WTC11 (cell line): ENCODE results near the gene TBC1D14. TPM values are rescaled to one million over a fixed set of nuclear protein-coding genes. Genes with fewer than 3 reads are reported as not detected.

Source experiments
- ATAC-seq: fragments of 200-7000 bp; cut with Tn5 transposase; 2 replicates; pipeline ENCODE4 v1.10.0; 2021; ENCODE audit warnings: mild to moderate bottlenecking, moderate library complexity
- CTCF ChIA-PET: fragments of 300-600 bp; sonication (Branson Sonifier 250); formaldehyde crosslinking; loops from one replicate; lab custom pipeline; 2021; ENCODE audit warnings: antibody characterized with exemption; lab: Charles Lee
- POLR2A ChIA-PET: fragments of 350-600 bp; sonication (Branson Sonifier 250); formaldehyde crosslinking; loops from one replicate; lab custom pipeline; 2021; ENCODE audit warnings: antibody characterized with exemption; lab: Charles Lee
- DNase-seq: peaks from one replicate; pipeline ENCODE4 v3.0.0; 2021; ENCODE audit warnings: low spot score
- H3K27ac Mint-ChIP-seq: 2 replicates; pipeline ENCODE4 v1.8.0; 2021; ENCODE audit warnings: mixed read lengths
- H3K27me3 Mint-ChIP-seq: 2 replicates; pipeline ENCODE4 v1.8.0; 2021; ENCODE audit warnings: low read depth, mild to moderate bottlenecking, moderate library complexity, mixed read lengths
- H3K36me3 Mint-ChIP-seq: 2 replicates; pipeline ENCODE4 v1.8.0; 2021; ENCODE audit warnings: mixed read lengths
- H3K4me1 Mint-ChIP-seq: 2 replicates; pipeline ENCODE4 v1.8.0; 2022; ENCODE audit warnings: mixed read lengths
- H3K4me3 Mint-ChIP-seq: 2 replicates; pipeline ENCODE4 v1.8.0; 2021; ENCODE audit warnings: mild to moderate bottlenecking, moderate library complexity, mixed read lengths
- H3K9me3 Mint-ChIP-seq: 2 replicates; pipeline ENCODE4 v1.8.0; 2021; ENCODE audit warnings: mixed read lengths
- AFF4 ChIP-seq: sonication (generic); formaldehyde crosslinking; IDR thresholded peaks from 2 replicates; pipeline ENCODE4 v1.8.1; 2023; ENCODE audit warnings: mild to moderate bottlenecking, missing genetic modification reagents, borderline replicate concordance
- AR ChIP-seq: fragments of 250-450 bp; sonication (Bioruptor Pico); IDR thresholded peaks from 2 replicates; pipeline ENCODE4 v1.9.0; 2021; ENCODE audit warnings: mild to moderate bottlenecking
- CREB1 ChIP-seq: sonication (generic); formaldehyde crosslinking; IDR thresholded peaks from 2 replicates; pipeline ENCODE4 v1.8.0; 2023; ENCODE audit warnings: mild to moderate bottlenecking, missing genetic modification reagents
- E2F1 ChIP-seq: sonication (generic); formaldehyde crosslinking; IDR thresholded peaks from 2 replicates; pipeline ENCODE4 v1.8.0; 2022; ENCODE audit warnings: mild to moderate bottlenecking, missing genetic modification reagents
- FOXJ3 ChIP-seq: sonication (generic); formaldehyde crosslinking; IDR thresholded peaks from 2 replicates; pipeline ENCODE4 v1.9.0; 2021; ENCODE audit warnings: missing genetic modification reagents, mild to moderate bottlenecking, borderline replicate concordance
- FOXP4 ChIP-seq: sonication (generic); formaldehyde crosslinking; IDR thresholded peaks from 2 replicates; pipeline ENCODE4 v1.8.0; 2022; ENCODE audit warnings: mild to moderate bottlenecking, missing genetic modification reagents
- GTF2I ChIP-seq: fragments of 250-450 bp; sonication (Bioruptor Pico); conservative IDR thresholded peaks from 2 replicates; pipeline ENCODE4 v1.4.0; 2021; ENCODE audit warnings: mild to moderate bottlenecking
- MAX ChIP-seq: sonication (generic); formaldehyde crosslinking; IDR thresholded peaks from 2 replicates; pipeline ENCODE4 v1.8.0; 2022; ENCODE audit warnings: mild to moderate bottlenecking, missing genetic modification reagents
- NFATC4 ChIP-seq: fragments of 250-450 bp; sonication (Bioruptor Pico); IDR thresholded peaks from 2 replicates; pipeline ENCODE4 v1.9.0; 2021; ENCODE audit warnings: mild to moderate bottlenecking
- RELA ChIP-seq: sonication (generic); formaldehyde crosslinking; IDR thresholded peaks from 2 replicates; pipeline ENCODE4 v1.8.1; 2022; ENCODE audit warnings: missing genetic modification reagents, mild to moderate bottlenecking, borderline replicate concordance
- SMAD4 ChIP-seq: sonication (generic); formaldehyde crosslinking; IDR thresholded peaks from 2 replicates; pipeline ENCODE4 v1.8.0; 2022; ENCODE audit warnings: mild to moderate bottlenecking, missing genetic modification reagents
- SP1 ChIP-seq: sonication (generic); formaldehyde crosslinking; conservative IDR thresholded peaks from 2 replicates; pipeline ENCODE4 v1.8.1; 2022; ENCODE audit warnings: missing genetic modification reagents
- ZNF317 ChIP-seq: sonication (generic); formaldehyde crosslinking; IDR thresholded peaks from 2 replicates; pipeline ENCODE4 v1.8.1; 2023; ENCODE audit warnings: low read depth, mild to moderate bottlenecking, moderate library complexity, missing genetic modification reagents, borderline replicate concordance
- ZNF423 ChIP-seq: fragments of 250-450 bp; sonication (Bioruptor Pico); IDR thresholded peaks from 2 replicates; pipeline ENCODE4 v2.1.2; 2022; ENCODE audit warnings: mild to moderate bottlenecking, moderate library complexity
- ZNF532 ChIP-seq: fragments of 250-450 bp; sonication (Bioruptor Pico); IDR thresholded peaks from 2 replicates; pipeline ENCODE4 v1.9.0; 2021; ENCODE audit warnings: mild to moderate bottlenecking, borderline replicate concordance
- total RNA-seq: library from RNA; stranded (reverse); gene quantifications from 3 replicates; pipeline ENCODE4 v1.2.3, GENCODE V29; 2021

TBC1D14 gene
- total RNA-seq, 1 experiment from 2014 or later, result 45.1 TPM

- Mint-ChIP-seq H3K27me3 (no peaks in the 10 kb centered on the region), H3K4me3 (no peak overlapping the region), H3K4me1 (peaks cover 21% of the 10 kb centered on the region), H3K9me3 (no peaks in the 10 kb centered on the region), H3K27ac (peak overlapping the region; percentile 11; the same call in 1 of the 2 replicates), H3K36me3 (peaks cover 19% of the 10 kb centered on the region)
- TF ChIP-seq GTF2I, result no peak
- no peak for TF ChIP-seq SP1 (CRISPR knock-in tag)
- ATAC-seq (no peak), DNase-seq (no peak)
- POLR2A ChIA-PET, result no interaction called here
- CTCF ChIA-PET, result interaction anchor here (1.2 to 1.5 kb wide), 2 partner anchors 16 to 142 kb away, joined by 3 read pairs; partner anchors contain the start of gene GRPEL1
Measured at GRCh38 chr4:6926081-6926480, 16.5 kb downstream of the TBC1D14 start.

GRCh38 chr4:6926681-6927478, 17.3 kb downstream of the TBC1D14 start:
- ATAC-seq (peak; percentile 41), DNase-seq (no peak)
- Mint-ChIP-seq H3K4me3 (no peak overlapping the region), H3K9me3 (no peaks in the 10 kb centered on the region), H3K27ac (no peak overlapping the region), H3K4me1 (peaks cover 20% of the 10 kb centered on the region), H3K36me3 (peaks cover 22% of the 10 kb centered on the region), H3K27me3 (no peaks in the 10 kb centered on the region)
- TF ChIP-seq AR (CRISPR knock-in tag) (no peak), SMAD4 (CRISPR knock-in tag) (no peak), MAX (CRISPR knock-in tag) (no peak), NFATC4 (no peak), ZNF423 (CRISPR knock-in tag) (no peak), FOXP4 (CRISPR knock-in tag) (no peak), AFF4 (CRISPR knock-in tag) (no peak), RELA (no peak)
- POLR2A ChIA-PET, result no interaction called here
- CTCF ChIA-PET, result interaction anchor here (0.6 to 3.5 kb wide), 4 partner anchors 9 to 650 kb away, joined by 3 to 17 read pairs (median 4); partner anchors contain the start of gene GRPEL1

GRCh38 chr4:6928081-6928480, 18.5 kb downstream of the TBC1D14 start:
- DNase-seq (no peak), ATAC-seq (no peak)
- Mint-ChIP-seq H3K9me3 (no peaks in the 10 kb centered on the region), H3K36me3 (peaks cover 25% of the 10 kb centered on the region), H3K27ac (no peak overlapping the region), H3K4me3 (no peak overlapping the region), H3K27me3 (no peaks in the 10 kb centered on the region), H3K4me1 (peaks cover 19% of the 10 kb centered on the region)
- ChIA-PET CTCF (interaction anchor here (1.8 to 3.5 kb wide), 2 partner anchors 10 to 46 kb away, joined by 6 to 17 read pairs; no protein-coding TSS in a partner anchor), POLR2A (no interaction called here)
- no peak for TF ChIP-seq E2F1 (CRISPR knock-in tag)
- TF ChIP-seq CREB1 (CRISPR knock-in tag), result no peak
- TF ChIP-seq FOXJ3 (CRISPR knock-in tag), result no peak
- TF ChIP-seq ZNF532 (CRISPR knock-in tag), result no peak
- no peak for TF ChIP-seq ZNF317 (CRISPR knock-in tag)
